HEK293T (cell line): ENCODE data around the gene CLINT1.

ENCODE experiments used
- CTCF ChIA-PET: fragments of 350-600 bp; formaldehyde crosslinking; extraction: SDS; loops from one replicate; lab custom pipeline; 2021; ENCODE audit warnings: antibody characterized with exemption, inconsistent platforms; lab: Yijun Ruan, JAX
- POLR2A ChIA-PET: fragments of 350-600 bp; formaldehyde crosslinking; extraction: SDS; loops from one replicate; lab custom pipeline; 2020; ENCODE audit warnings: antibody characterized with exemption, inconsistent platforms; lab: Yijun Ruan, JAX
- DNase-seq: peaks from one replicate; pipeline ENCODE4 v3.0.0; 2012; ENCODE audit warnings: mixed read lengths; ENCODE audit errors: extremely low spot score
- ARNT ChIP-seq: fragments of 450-650 bp; IDR thresholded peaks from 2 replicates; pipeline ENCODE4 v1.6.1; 2017; ENCODE audit warnings: mild to moderate bottlenecking
- BHLHE40 ChIP-seq: fragments of 450-650 bp; IDR thresholded peaks from 2 replicates; pipeline ENCODE4 v1.6.1; 2016; ENCODE audit warnings: mild to moderate bottlenecking, moderate library complexity, borderline replicate concordance
- CTBP1 ChIP-seq: fragments of 450-650 bp; IDR thresholded peaks from 2 replicates; pipeline ENCODE4 v1.6.1; 2016; ENCODE audit warnings: borderline replicate concordance
- ELF4 ChIP-seq: fragments of 450-650 bp; IDR thresholded peaks from 2 replicates; pipeline ENCODE4 v1.6.1; 2017; ENCODE audit warnings: antibody characterized with exemption
- FOXA1 ChIP-seq: fragments of 450-650 bp; IDR thresholded peaks from 2 replicates; pipeline ENCODE4 v1.6.1; 2016; ENCODE audit warnings: mild to moderate bottlenecking
- FOXK2 ChIP-seq: fragments of 450-650 bp; IDR thresholded peaks from 2 replicates; pipeline ENCODE4 v1.6.1; 2016; ENCODE audit warnings: mild to moderate bottlenecking
- FOXM1 ChIP-seq: fragments of 450-650 bp; IDR thresholded peaks from 2 replicates; pipeline ENCODE4 v1.6.1; 2017; ENCODE audit warnings: mild to moderate bottlenecking, borderline replicate concordance
- HDGF ChIP-seq: fragments of 450-650 bp; IDR thresholded peaks from 2 replicates; pipeline ENCODE4 v1.6.1; 2017; ENCODE audit warnings: antibody characterized with exemption, borderline replicate concordance
- L3MBTL2 ChIP-seq: fragments of 450-650 bp; conservative IDR thresholded peaks from 2 replicates; pipeline ENCODE4 v1.6.1; 2016; ENCODE audit warnings: mild to moderate bottlenecking
- LEF1 ChIP-seq: fragments of 450-650 bp; IDR thresholded peaks from 2 replicates; pipeline ENCODE4 v1.6.1; 2017; ENCODE audit warnings: mild to moderate bottlenecking, borderline replicate concordance
- NFRKB ChIP-seq: fragments of 450-650 bp; IDR thresholded peaks from 2 replicates; pipeline ENCODE4 v1.6.1; 2016; ENCODE audit warnings: mild to moderate bottlenecking, moderate library complexity
- SP1 ChIP-seq: fragments of 450-650 bp; IDR thresholded peaks from 2 replicates; pipeline ENCODE4 v1.6.1; 2017
- SUZ12 ChIP-seq: fragments of 450-650 bp; IDR thresholded peaks from 2 replicates; pipeline ENCODE4 v1.6.1; 2016; ENCODE audit warnings: mild to moderate bottlenecking
- TARDBP ChIP-seq: fragments of 450-650 bp; IDR thresholded peaks from 2 replicates; pipeline ENCODE4 v1.6.1; 2016
- ZNF384 ChIP-seq: fragments of 450-650 bp; IDR thresholded peaks from 2 replicates; pipeline ENCODE4 v1.6.1; 2016
- TF ChIP-seq, protein P1 (sequence below): fragments of 450-650 bp; IDR thresholded peaks from 2 replicates; pipeline ENCODE4 v1.6.1; 2016

The CLINT1 gene

DNA sequence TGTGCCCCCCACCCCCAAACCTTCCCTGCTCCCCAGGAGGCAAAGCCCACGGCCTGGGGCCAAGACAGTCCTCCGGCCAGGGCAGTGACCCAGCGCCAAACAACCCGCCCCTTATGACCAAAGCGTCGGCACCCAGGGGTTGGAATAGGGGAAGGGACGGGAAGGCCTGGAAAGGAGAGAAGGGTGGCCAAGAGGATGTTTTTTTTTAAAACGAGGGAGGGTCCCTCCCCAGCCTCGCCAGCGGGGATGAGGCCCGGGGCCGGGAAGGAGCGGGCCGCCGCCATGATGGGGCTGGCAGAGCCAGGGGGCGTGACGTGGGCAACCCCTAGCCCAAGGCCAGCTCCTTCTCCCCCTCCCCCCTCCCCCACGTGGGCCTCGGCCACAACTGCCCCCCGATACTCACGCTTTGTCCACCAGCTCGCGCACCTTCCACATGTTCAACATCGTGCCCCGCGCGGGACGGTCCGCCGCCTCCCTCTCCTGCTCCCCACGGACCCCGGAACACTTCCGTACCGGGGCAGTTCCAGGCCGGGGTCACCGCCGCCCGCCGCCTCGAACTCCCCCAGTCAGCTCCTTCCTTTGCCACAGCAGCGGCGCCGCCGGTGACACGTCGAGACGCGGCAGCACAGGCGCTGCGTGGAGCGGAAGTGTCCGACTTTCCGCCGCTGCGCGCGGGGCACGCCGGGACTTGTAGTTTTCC is at the start of gene CLINT1:
CLINT1 (minus strand) TSS at position 619 of the 700 bp plus-strand sequence; CDS start at position 444, 175 bp downstream.
- TF ChIP-seq L3MBTL2 (peak; percentile 54), FOXM1 (no peak), LEF1 (no peak), BHLHE40 (no peak), CTBP1 (no peak), ELF4 (peak; percentile 74), SUZ12 (no peak)
- ChIA-PET POLR2A (interaction anchor here (0.6 to 1.4 kb wide), 8 partner anchors 10 to 100 kb away, joined by 3 to 5 read pairs (median 3); no protein-coding TSS in a partner anchor), CTCF (interaction anchor here (0.7 kb wide), 1 partner anchor 90 kb away, joined by 3 read pairs; no protein-coding TSS in a partner anchor)
- DNase-seq, result peak; percentile 89

DNA sequence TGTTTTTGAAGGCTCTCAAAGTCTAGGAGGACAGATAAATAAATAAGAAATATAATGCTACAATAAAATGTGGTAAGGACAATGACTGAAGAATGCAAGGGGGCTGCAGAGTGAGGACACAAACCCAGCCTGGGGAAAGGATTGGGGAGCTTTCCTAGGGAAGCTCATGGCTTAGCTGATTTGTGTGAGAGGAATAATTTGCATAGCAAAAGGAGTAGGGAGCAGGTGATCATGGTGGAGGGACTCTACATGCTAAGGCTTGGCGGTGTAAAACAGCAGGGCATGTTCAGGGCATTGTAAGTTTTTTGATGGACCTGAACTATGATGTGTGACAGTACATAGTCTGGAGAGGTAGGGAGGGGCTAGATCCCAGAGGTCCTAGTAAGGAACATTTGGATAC is 49.5 kb upstream of the CLINT1 start:
- no peak for DNase-seq
- ChIA-PET POLR2A (no interaction called here), CTCF (no interaction called here)
- TF ChIP-seq ELF4 (no peak), L3MBTL2 (no peak), BHLHE40 (no peak), ZNF384 (no peak), HDGF (no peak), TARDBP (no peak)
- TF ChIP-seq, protein P1, sequence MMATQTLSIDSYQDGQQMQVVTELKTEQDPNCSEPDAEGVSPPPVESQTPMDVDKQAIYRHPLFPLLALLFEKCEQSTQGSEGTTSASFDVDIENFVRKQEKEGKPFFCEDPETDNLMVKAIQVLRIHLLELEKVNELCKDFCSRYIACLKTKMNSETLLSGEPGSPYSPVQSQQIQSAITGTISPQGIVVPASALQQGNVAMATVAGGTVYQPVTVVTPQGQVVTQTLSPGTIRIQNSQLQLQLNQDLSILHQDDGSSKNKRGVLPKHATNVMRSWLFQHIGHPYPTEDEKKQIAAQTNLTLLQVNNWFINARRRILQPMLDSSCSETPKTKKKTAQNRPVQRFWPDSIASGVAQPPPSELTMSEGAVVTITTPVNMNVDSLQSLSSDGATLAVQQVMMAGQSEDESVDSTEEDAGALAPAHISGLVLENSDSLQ, result no peak

DNA sequence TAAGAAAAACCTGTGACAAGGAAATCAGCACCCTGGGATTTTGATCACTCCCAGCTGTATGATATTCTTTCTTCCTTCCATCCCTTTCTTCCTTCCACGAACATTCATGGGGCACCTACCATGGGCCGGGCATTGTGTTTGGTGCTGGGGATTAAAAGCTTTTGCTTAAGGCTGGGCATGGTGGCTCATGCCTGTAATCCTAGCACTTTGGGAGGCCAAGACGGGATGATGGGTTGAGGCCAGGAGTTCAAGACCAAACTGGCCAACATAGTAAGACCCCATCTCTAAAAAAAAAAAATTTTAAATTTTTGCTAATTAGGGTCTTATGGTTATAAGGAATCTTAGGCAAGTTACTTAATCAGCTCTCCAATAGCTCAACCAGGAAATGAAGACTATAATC is 48.5 kb upstream of the CLINT1 start:
- ChIA-PET CTCF (interaction anchor here (0.6 to 0.7 kb wide), 2 partner anchors 65 to 100 kb away, joined by 4 to 5 read pairs; no protein-coding TSS in a partner anchor), POLR2A (no interaction called here)
- TF ChIP-seq BHLHE40 (no peak), ZNF384 (no peak), L3MBTL2 (no peak), SP1 (no peak), FOXA1 (no peak), FOXM1 (no peak), ARNT (no peak), FOXK2 (no peak), LEF1 (no peak), ELF4 (no peak), CTBP1 (no peak)
- TF ChIP-seq, protein P1, result no peak
- DNase-seq, result no peak

DNA sequence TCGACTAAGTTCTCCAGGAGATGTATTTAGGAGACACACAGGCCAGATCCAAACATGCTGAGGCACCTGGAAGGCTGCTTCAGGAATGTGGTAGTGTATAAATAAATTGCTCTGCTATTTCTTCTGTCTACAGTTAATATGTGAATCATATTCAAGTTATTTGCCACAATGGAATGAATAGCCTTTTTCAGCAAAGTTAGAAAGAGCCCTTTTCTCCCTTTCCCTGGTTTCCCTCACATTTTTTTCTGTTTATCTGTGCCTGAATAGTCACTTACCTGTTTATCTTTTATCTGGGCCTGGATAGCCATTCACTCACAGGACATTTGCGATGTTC is 44.1 kb upstream of the CLINT1 start:
- no peak for TF ChIP-seq HDGF
- ChIA-PET POLR2A (no interaction called here), CTCF (interaction anchor here (1.0 kb wide), 1 partner anchor 92 kb away, joined by 5 read pairs; no protein-coding TSS in a partner anchor)
- no peak for DNase-seq

DNA sequence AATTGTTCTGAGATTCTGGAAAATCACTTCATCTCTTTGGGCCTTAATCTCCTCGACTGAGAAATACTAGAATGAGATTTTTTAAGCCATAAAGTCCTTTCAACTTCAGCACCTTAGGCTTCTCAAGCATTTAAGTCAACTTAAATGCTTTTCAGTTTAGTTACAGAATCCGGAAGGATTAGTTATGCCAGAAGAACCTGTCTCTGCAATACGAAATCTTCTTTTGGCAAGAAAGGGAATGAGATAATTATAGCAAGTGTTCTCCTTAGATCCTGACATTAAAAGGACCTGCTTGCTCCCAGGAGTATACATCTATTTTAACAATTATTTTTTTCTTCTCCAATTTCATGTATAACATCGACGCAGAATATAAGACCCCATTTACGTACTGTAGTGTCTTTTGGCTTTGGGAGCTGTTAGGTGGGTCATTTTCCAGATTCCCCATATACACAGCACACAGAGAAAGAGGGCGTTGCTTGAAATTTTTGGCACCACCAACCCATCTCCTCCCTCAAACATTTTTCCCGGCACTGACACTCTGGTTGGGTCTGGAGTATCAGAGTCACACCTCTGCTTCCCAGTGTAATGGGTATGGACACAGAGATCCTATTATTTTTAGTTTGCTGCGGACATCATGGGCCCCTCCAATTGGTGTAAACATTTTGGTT is 43.6 kb upstream of the CLINT1 start:
- TF ChIP-seq L3MBTL2, result no peak
- TF ChIP-seq BHLHE40, result no peak
- TF ChIP-seq CTBP1, result no peak
- no peak for TF ChIP-seq FOXM1
- no peak for TF ChIP-seq ZNF384
- TF ChIP-seq LEF1, result no peak
- TF ChIP-seq FOXK2, result no peak
- TF ChIP-seq FOXA1, result no peak
- TF ChIP-seq, protein P1, result no peak
- no peak for TF ChIP-seq HDGF
- no peak for TF ChIP-seq ARNT
- TF ChIP-seq TARDBP, result no peak
- no peak for TF ChIP-seq SP1
- no peak for TF ChIP-seq NFRKB
- no peak for TF ChIP-seq SUZ12
- no peak for TF ChIP-seq ELF4
- ChIA-PET CTCF (no interaction called here), POLR2A (no interaction called here)
- DNase-seq, result no peak

DNA sequence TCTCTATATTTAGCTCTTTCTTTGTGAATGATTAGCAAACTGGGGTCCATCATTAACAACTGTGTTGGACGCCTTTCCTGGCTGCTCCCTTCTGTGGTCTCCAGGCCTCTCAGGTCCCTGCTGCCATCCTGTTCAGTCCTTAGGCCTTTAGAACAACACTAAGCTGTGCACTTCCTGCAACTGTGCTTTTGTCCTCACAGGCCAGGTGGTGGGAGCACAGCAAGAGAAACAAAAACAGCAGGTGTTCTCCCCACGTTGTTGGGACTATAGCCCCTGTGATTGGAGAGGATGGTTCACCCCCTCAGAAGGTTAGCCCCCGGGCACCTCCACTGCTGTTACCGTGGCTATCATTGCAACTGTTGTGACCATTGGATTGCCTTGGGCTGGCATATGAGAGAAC is 41.7 kb upstream of the CLINT1 start:
- no peak for TF ChIP-seq FOXM1
- DNase-seq, result no peak
- ChIA-PET POLR2A (no interaction called here), CTCF (no interaction called here)

DNA sequence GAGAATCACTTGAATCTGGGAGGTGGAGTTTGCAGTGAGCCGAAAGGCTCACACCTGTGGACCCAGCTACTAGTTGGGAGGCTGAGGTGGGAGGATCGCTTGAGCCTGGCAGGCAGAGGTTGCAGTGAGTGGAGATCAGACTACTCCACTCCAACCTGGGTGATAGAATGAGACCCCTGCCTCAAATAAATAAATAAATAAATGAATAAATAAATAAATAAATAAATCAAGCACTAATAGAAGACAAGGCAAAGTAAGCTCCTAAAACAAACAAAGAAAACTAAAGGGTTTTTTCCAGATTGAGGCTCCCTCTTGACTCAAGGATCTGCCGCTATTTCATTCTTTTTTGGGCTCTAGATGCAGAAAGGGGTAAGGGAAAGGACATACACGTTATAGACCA is 34.7 kb upstream of the CLINT1 start:
- ChIA-PET CTCF (no interaction called here), POLR2A (no interaction called here)
- DNase-seq, result no peak
- TF ChIP-seq TARDBP (no peak), FOXM1 (no peak), BHLHE40 (no peak), ELF4 (no peak), SUZ12 (no peak), ARNT (no peak), NFRKB (no peak), HDGF (no peak), LEF1 (no peak), FOXA1 (no peak), FOXK2 (no peak), L3MBTL2 (no peak), ZNF384 (no peak), SP1 (no peak), CTBP1 (no peak)
- TF ChIP-seq, protein P1, result no peak
